ENCODE measurements around the gene MAPK6.

The MAPK6 gene

DNA sequence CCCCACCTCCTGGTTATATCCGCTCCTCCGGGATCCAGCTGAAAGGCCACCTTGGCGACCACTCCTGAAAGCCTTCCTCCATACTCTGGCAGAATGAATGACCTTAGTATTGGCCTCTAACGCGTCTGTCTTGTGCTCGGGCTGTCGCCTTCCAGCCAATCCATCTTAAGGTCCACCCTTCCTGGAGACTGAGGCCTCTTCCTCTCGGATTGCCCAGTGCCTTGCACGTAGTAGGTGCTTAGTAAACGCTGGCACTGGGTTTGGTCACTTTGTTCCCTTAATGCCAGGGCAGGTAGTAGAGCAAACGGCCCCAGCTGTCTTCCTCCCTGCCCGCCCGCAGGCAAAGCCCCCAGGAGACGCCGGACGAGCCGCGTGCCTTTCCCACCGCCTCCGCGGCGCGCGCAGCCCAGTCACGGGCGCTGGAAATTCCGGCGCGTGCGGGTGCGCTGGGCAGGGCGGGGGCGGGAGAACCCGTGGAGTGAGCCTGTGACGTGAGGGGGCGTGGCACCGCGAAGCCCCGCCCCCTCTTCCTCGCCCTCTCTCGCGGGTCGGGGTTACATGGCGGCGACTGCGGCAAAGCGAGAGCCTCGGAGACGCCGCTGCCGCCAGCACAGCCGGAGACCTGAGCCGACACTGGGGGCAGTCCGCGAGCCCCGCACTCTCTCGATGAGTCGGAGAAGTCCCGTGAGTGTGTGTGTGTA is at the start of gene MAPK6:
Gene MAPK6 (plus strand): TSS at position 527 of the 701 bp plus-strand sequence. CDS start 27,242 bp downstream, outside the sequence.
- peak; percentile 97 for DNase-seq (ENCODE audit: extremely low spot score)
- ChIA-PET POLR2A (no interaction called here), CTCF (interaction anchor here (0.7 kb wide), 1 partner anchor 209 kb away, joined by 3 read pairs; no protein-coding TSS in a partner anchor)
- TF ChIP-seq, protein P1, sequence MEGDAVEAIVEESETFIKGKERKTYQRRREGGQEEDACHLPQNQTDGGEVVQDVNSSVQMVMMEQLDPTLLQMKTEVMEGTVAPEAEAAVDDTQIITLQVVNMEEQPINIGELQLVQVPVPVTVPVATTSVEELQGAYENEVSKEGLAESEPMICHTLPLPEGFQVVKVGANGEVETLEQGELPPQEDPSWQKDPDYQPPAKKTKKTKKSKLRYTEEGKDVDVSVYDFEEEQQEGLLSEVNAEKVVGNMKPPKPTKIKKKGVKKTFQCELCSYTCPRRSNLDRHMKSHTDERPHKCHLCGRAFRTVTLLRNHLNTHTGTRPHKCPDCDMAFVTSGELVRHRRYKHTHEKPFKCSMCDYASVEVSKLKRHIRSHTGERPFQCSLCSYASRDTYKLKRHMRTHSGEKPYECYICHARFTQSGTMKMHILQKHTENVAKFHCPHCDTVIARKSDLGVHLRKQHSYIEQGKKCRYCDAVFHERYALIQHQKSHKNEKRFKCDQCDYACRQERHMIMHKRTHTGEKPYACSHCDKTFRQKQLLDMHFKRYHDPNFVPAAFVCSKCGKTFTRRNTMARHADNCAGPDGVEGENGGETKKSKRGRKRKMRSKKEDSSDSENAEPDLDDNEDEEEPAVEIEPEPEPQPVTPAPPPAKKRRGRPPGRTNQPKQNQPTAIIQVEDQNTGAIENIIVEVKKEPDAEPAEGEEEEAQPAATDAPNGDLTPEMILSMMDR (IDR thresholded peaks at IDR 0.05; ENCODE audit: control extremely low read depth, extremely low read depth, low read depth, missing control alignments) = no peak

DNA sequence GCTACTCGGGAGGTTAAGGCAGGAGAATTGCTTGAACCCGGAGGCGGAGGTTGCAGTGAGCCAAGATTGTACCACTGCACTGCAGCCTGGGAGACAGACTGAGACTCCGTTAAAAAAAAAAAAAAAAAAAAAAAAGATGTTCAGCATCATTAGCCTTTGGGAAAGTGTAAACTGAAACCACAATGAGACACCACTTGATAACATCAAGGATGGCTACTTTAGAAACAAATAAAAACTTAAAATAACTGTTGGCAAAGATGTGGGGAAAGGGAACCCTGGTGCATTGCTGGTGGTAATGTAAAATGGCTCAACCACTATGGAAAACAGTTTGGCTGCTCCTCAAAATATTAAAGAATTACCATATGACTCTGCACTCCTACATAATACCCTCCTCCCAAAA is 49.3 kb upstream of the MAPK6 start:
- no peak for DNase-seq (ENCODE audit: extremely low spot score)
- CTCF ChIA-PET = interaction anchor here (2.6 kb wide), 1 partner anchor 11 kb away, joined by 9 read pairs; no protein-coding TSS in a partner anchor
- POLR2A ChIA-PET = no interaction called here
- TF ChIP-seq, protein P1 (IDR thresholded peaks at IDR 0.05; ENCODE audit: control extremely low read depth, extremely low read depth, low read depth, missing control alignments) = no peak

DNA sequence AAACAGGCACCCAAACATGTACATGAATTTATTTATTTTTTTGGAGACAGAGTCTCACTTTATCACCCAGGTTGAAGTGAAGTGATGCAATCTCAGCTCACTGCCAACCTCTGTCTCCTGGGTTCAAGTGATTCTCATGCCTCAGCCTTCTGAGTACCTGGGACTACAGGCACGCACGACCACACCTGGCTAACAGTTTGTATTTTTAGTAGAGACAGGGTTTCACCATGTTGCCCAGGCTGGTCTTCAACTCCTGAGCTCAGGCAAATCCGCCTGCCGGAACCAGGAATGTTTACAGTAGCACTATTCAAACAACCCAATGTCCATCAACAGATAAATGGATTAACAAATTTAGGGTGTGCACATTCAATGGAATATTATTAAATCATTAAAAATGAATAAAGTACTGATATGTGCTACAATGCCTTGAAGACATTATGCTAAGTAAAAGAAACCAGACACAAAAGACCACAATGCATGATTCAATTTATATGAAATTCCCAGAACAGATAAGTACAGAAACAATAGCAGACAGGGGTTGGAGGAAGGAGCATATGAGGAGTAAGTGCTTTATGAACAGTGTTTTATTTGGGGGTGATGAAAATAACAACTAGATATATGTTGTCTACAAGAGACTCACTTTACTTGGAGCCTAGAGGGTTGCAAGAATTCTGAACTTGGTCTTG is 48.7 kb upstream of the MAPK6 start:
- POLR2A ChIA-PET = interaction anchor here (0.6 kb wide), 1 partner anchor 9 kb away, joined by 5 read pairs; no protein-coding TSS in a partner anchor
- CTCF ChIA-PET = interaction anchor here (1.3 to 3.2 kb wide), 5 partner anchors 9 to 238 kb away, joined by 4 to 23 read pairs (median 8); no protein-coding TSS in a partner anchor
- TF ChIP-seq, protein P1 (IDR thresholded peaks at IDR 0.05; ENCODE audit: control extremely low read depth, extremely low read depth, low read depth, missing control alignments) = no peak
- no peak for DNase-seq (ENCODE audit: extremely low spot score)

DNA sequence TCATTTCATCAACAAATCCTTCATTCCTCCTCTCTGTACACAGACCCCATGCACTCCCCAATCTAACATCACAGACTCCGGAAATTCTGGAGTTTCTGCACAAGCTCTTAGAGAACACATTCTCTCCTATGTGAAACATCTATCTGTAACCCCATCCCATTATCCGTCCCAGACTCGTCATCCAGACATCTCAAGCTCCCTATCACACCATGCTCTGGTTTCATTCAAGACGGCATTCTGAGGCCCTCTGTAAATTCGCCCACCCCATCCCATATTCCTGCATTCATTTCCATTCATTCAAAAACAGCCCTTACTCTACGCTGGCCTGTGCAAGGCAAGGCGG is 48.0 kb upstream of the MAPK6 start:
- ChIA-PET CTCF (interaction anchor here (0.9 to 3.2 kb wide), 10 partner anchors 9 to 240 kb away, joined by 3 to 23 read pairs (median 5); no protein-coding TSS in a partner anchor), POLR2A (interaction anchor here (0.6 kb wide), 1 partner anchor 9 kb away, joined by 5 read pairs; no protein-coding TSS in a partner anchor)
- peak; percentile 23 for DNase-seq (ENCODE audit: extremely low spot score)
- TF ChIP-seq, protein P1 (IDR thresholded peaks at IDR 0.05; ENCODE audit: control extremely low read depth, extremely low read depth, low read depth, missing control alignments) = no peak

DNA sequence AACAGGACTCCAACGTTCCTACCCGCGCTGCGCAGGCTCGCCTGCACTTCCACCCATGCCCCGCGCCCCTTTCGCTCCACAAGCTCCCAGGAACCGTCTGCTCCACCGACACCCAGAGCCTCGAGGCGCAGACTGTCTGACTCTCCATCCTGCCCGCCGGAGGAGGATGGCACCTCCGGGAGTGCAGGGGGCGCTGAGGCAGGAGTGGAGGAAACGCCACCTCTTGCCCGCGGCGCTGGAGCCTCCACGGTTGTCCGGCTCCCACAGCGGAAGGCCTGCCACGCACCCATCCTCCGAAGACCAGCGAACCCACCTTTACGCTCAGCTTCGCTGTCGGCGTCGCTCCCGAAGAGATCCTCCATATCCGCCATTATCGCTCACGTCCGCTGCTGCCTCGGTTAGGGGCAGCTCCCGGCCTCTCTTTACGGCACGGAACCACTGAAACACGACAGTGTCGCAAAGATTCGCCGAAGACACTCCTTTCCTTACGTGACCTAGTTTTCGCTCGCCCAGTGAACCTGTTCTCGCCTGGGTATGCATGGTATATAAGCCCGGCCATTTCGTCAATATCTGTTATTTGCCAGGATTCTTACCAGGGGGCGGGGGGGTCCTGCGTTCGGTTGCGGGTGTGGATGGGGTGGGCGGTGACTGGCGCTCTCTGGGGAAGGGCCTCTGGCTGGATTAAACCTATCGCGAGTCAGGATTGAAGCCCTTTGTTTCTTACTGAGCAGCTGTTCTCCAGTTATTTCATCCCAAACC is 47.5 kb upstream of the MAPK6 start, which contains the start of gene LEO1:
Gene LEO1 (minus strand): TSS at position 404 of the 759 bp plus-strand sequence. CDS start 33 bp downstream, at position 371.
- CTCF ChIA-PET = interaction anchor here (0.8 to 3.2 kb wide), 13 partner anchors 10 to 256 kb away, joined by 3 to 23 read pairs (median 4); no protein-coding TSS in a partner anchor
- peak; percentile 95 for DNase-seq (ENCODE audit: extremely low spot score)
- POLR2A ChIA-PET = no interaction called here
- TF ChIP-seq, protein P1 (IDR thresholded peaks at IDR 0.05; ENCODE audit: control extremely low read depth, extremely low read depth, low read depth, missing control alignments) = peak; percentile 29

DNA sequence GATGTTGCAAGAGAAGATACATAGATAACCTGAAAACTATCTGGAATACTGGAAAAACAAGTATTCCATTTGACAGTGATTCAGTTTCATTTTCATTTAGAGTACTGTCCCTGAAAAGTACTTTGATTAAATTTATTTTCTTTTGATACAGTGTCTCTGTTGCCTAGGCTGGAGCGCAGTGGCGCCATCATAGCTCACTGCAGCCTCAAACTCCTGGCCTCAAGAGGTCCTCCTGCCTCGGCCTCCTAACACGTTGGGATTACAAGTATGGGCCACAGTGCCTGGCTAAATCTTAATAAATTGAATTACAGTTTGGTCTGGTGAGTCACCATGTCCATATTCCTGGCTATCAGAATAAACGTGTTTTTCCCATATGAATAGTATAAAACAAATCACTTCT is 45.8 kb upstream of the MAPK6 start:
- TF ChIP-seq, protein P1 (IDR thresholded peaks at IDR 0.05; ENCODE audit: control extremely low read depth, extremely low read depth, low read depth, missing control alignments) = no peak
- ChIA-PET CTCF (interaction anchor here (1.1 to 3.2 kb wide), 4 partner anchors 20 to 254 kb away, joined by 3 to 23 read pairs (median 6); no protein-coding TSS in a partner anchor), POLR2A (no interaction called here)
- DNase-seq (ENCODE audit: extremely low spot score) = no peak

All from GM10248 (cell line).